T-helper 1 cell (primary cell): ENCODE results near the gene GPR62.
"Not testable (repeated sequence)": the region's sequence is repeated elsewhere in the genome, so short reads cannot be mapped to it uniquely, and the experiment has no call there.

Source experiments
- DNase-seq, 5 donors: peaks; one replicate each; pipeline ENCODE4 v3.0.0-alpha.2; 2012 to 2020
- total RNA-seq, 4 donors: gene quantifications; one replicate each; lab custom pipeline; 2026; lab: John Stamatoyannopoulos, UW

The GPR62 gene
- total RNA-seq, result 0 to 0.08 (median 0) reads per million in 4 donors

- no peak for DNase-seq
These were observed at the start of gene GPR62 for GRCh38 chr3:51955175-51955892. Gene GPR62 (plus strand): TSS chr3:51955381. CDS start chr3:51955653, 272 bp downstream.

DNA sequence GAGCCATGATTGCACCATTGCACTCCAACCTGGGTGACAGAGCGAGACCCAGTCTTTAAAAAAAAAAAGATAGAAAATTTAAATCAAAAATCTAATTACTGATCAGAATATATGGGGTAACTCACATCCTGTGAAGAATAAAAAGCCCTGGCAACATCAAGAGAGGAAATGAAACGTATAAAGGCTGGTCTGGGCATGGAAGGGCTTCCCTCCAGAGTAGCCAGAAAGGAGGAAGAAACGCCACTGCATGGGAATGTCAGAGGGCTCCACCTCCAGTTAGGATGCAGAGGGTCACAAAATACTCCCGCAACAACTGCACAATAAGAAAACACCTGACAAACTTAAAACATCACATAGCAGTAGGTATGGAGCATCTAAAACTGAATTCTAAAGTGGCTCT, 47.2 kb upstream of the GPR62 start:
- DNase-seq, result no peak

DNA sequence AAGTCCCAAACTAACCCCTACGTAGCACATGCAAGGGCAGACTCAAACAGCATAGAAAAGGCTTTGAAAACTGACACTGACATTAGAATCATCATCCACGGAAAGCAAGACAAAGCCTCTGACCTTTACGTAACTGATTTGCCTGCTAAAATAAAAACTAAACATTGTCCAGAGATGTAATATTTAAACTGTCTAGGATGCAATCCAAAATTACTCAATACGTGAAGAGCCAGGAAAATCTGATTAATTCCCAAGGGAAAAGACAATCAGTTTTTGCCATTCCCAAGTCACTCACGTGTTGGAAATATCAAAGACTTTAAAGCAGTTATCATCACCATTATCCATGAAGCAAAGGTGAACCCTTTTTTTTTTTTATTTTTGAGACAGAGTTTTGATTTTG, 38.8 kb upstream of the GPR62 start:
- DNase-seq, result no peak

DNA sequence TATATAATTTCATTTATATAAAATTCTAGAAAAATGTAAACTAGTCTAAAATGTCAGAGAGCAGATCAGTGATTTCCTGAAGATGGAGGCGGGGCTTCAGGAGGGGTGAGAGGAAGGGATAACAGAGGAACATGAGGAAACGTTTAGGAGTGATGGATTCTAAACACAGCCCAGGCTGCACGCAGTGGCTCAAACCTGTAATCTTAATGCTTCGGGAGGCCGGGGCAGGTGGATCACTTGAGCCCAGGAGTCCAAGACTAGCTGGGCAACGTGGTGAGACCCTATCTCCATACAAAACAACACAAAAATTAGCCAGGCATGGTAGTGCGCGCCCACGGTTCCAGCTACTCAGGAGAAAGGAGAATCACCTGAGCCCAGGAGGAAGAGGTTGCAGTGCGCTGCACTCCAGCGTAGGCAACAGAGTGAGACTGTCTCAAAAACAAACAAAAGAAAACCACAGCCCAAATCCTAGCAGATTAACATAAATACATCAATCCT, 34.1 kb upstream of the GPR62 start:
- no peak for DNase-seq

GRCh38 chr3:51927061-51927977, 27.9 kb upstream of the GPR62 start:
- DNase-seq, result no peak

GRCh38 chr3:51928438-51928837, 26.7 kb upstream of the GPR62 start:
- no peak for DNase-seq

GRCh38 chr3:51928981-51929380, 26.2 kb upstream of the GPR62 start:
- not testable (repeated sequence) for DNase-seq

DNA sequence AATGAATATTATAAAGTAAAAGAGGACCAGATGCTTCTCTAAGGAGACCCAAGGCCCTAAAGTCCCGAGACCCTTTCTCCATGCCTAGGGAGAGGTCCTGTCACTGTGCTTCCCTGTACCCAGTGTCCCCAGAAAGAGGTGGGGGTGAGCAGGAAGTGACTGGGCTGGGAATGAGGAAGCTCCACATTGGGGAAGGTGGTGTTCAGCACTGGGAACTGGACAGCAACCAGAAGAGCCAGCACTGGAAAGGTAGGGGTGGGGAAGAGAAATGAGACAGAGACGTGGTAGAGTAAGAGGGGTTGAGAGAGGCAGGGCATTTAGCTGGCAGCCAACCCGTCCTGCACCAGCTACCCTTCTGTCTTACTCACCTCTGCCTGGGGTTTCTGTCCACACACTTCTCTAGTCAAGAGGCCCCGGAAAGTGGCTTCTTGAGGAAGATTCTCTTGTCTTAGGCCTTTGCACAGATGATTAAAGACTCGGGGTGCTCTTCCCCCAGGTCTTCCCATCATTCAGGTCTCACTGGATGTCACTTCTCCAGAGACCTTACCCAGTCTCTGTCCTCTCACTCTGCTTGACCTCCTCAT, 25.7 kb upstream of the GPR62 start:
- DNase-seq, result no peak

- no peak for DNase-seq
These were observed 24.7 kb upstream of the GPR62 start for GRCh38 chr3:51930439-51930838.

- no peak for DNase-seq
These were observed 23.4 kb upstream of the GPR62 start for GRCh38 chr3:51931756-51932155.

DNA sequence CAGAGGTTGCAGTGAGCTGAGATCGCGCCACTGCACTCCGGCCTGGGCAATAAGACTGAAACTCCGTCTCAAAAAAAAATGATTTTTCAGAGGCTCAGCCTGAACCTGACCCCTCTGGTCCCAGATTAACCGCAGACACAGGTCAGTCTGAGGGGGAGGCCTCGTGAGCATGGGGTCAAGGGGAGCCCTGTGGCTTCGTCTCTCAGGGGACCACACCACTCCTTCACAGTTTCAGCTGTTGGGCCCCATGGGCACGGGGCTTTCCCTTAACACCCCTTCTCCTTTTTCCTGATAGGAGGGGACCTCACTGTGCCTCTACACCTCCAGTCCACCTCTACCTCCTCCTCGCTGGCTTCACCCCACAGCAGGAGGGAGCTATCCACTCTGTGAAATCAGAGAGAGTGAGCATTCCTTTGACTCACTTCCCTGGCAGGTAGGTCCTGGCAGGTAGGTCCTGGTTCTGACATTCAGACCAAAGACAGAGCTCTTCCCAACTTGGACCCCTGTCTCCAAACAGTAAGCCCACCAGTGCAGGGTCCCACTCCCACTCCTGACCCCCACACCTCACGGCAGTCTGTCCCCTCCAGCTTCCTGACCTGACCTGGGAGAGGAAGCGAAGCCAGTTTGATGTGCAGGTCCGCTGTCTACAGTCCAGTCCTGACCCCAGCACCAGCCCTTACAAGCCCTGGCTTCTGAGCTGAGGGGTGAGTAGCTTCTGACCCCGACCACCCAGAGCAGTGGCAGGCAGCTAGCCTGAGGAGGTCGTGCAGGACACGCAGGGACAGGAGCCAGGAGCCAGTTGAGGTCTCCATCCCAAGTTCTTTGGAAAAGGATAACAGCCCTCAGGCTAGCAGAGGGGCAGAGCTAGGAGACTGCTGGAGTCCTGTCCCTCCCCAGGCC, 22.5 kb upstream of the GPR62 start:
- no peak for DNase-seq

DNA sequence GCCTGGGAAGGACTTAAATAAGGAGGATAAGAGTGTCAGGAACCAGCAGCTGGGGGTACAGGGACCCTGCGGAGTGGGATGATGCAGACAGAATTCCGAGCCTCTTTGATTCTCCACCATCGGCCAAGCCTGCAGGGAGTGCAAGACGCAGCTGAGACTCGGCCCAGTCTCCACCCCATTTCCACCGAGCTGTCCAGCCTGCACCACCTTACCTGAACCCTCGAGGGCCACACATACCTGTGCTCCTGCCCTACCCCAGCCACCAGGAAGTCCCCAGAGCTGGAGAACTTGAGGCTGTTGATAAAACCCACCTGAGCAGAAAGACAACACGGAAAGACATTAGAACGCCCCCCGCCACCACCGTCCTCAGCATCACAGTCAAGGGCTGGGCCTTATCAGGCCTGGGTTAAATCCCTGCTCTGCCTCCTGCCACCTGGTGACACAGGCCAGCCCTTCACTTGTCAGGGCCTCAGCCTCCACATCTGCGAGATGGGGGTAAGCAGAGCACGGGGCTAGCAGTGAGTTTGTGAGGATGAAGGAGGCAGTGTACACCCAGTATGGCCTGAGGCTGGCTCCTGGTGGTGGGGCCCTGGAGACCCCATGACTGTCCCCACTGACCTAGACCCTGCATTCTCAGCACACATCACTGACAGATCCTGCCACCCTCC, 21.6 kb upstream of the GPR62 start:
- no peak for DNase-seq

GRCh38 chr3:51934139-51934850, 20.9 kb upstream of the GPR62 start:
- no peak for DNase-seq

DNA sequence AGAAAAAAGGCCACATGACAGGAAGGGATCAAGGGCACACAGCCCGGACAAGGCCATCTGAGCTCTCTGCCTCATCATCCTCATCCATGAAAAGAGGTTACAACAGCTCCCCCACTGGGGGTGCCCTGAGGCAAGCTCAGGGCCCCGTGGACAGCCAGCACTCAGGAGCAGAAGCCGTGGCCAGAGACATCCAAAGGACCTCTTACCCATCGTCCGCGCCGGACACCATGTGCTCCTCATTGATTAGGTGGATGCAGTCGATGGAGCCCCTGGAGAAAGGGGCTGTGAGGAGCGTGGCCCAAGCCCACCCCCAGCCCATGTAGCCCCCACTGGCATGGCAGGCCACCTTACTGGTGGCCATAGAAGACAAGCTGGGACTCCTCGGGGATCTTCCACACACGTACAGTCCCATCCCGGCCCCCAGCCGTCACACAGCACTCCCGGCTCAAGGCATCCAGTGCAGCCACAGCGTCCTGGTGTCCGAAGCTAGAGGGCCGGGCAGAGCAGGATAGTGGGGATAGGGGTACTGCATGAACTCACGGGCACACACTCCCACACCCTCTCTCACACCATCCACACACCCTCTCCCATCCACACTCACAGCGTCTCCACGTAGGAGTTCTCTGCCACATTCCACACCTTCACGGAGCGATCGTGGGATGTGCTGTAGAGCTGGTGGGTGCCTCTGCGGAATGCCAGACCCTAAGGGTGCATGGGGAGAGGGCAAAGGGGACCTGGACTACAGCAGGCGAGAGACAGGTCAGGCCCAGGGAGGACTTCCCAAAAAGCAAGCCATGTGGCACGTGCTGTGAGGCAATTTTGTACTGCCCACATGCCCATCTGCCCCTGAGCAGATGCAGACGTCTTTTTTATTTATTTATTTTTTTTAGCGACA, 19.9 kb upstream of the GPR62 start:
- DNase-seq, result no peak

GRCh38 chr3:51935886-51936755, 19.1 kb upstream of the GPR62 start:
- DNase-seq, result no peak

DNA sequence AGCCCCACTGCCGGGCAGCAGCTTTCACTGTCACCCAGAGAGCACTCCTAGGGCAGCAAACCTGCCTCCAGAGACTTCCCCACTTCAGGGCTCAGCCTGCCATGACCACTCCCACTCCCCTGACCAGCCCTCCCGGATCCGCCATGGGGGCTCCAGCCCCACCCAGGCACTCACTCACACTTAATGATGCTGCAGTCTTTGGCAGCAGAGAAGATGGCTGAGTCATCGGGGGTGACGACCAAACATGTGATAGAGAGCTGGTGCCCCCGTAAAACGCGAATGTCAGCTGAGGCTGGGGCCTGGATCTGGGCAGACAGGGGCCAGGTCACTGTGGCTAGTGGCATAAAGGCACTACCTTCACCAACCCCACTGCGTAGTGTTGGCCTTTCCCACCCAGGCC, 18.2 kb upstream of the GPR62 start:
- no peak for DNase-seq

GRCh38 chr3:51937611-51938450, 17.4 kb upstream of the GPR62 start:
- DNase-seq, result no peak
